Tibial nerve (tissue), 4 donors: ENCODE results near the gene MRPL39. TPM values are rescaled to one million over a fixed set of nuclear protein-coding genes. Genes with fewer than 3 reads are reported as not detected.
A peak's percentile ranks its signal among the peaks of the same experiment; 100 is the strongest.

Experiments
- DNase-seq, 2 donors: peaks; one replicate each; pipeline ENCODE4 v3.0.0-alpha.2; 2019; ENCODE audit warnings: low spot score in 2 of 2
- H3K27ac ChIP-seq, 4 donors: fragments of 200-600 bp; sonication (generic) in 3 of 4; one replicate each; pipeline ENCODE4 v1.5.1; 2017 to 2019; ENCODE audit warnings: mild to moderate bottlenecking in 1 of 4
- H3K27me3 ChIP-seq, 2 donors: fragments of 200-600 bp; sonication (generic) in 1 of 2; one replicate each; pipeline versions ENCODE4 v1.5.1 to v1.6.0; 2017 to 2019
- H3K36me3 ChIP-seq, 3 donors: fragments of 200-600 bp; sonication (generic); one replicate each; pipeline ENCODE4 v1.5.1; 2018 to 2019
- H3K4me1 ChIP-seq, 4 donors: fragments of 200-600 bp; sonication (generic) in 3 of 4; one replicate each; pipeline ENCODE4 v1.5.1; 2017 to 2019
- H3K4me3 ChIP-seq, 4 donors: fragments of 200-600 bp; sonication (generic) in 3 of 4; one replicate each; pipeline ENCODE4 v1.5.1; 2017 to 2019; ENCODE audit warnings: mild to moderate bottlenecking in 1 of 4, moderate library complexity in 1 of 4
- H3K9me3 ChIP-seq, 4 donors: fragments of 200-600 bp; sonication (generic) in 3 of 4; one replicate each; pipeline ENCODE4 v1.5.1; 2017 to 2019
- EP300 ChIP-seq, 2 donors: sonication (generic); formaldehyde crosslinking; IDR thresholded peaks; one replicate each; pipeline ENCODE4 v1.6.1; 2017; ENCODE audit warnings: antibody characterized with exemption in 2 of 2, mild to moderate bottlenecking in 1 of 2
- POLR2A ChIP-seq, 2 donors: fragments of 450-650 bp; IDR thresholded peaks; one replicate each; pipeline ENCODE4 v1.6.1; 2017; ENCODE audit warnings: antibody characterized with exemption in 2 of 2, mild to moderate bottlenecking in 2 of 2, moderate library complexity in 2 of 2
- WGBS, 2 donors: methylation state at CpG; one replicate each; pipeline ENCODE4 v1.1.5; 2018; 5-methylcytosine and 5-hydroxymethylcytosine counted together
- total RNA-seq, 4 donors: library from RNA; depleted of rRNA; stranded (reverse); fragments of >200 nt; gene quantifications; one replicate each; pipeline ENCODE4 v1.1.0, GENCODE V29; 2016
- TF ChIP-seq, protein P1 (sequence below), 5 experiments: fragments of 200-600 bp in 3 of 5; fragments of 450-650 bp in 2 of 5; sonication (generic) in 3 of 5; IDR thresholded peaks; one replicate each; pipeline ENCODE4 v1.5.1; 2016 to 2019; ENCODE audit warnings: antibody characterized with exemption in 5 of 5, mild to moderate bottlenecking in 3 of 5, moderate library complexity in 2 of 5

MRPL39 gene
- 10 to 100 TPM; 14.5 to 22.3 (median 18.4) TPM for total RNA-seq

DNA sequence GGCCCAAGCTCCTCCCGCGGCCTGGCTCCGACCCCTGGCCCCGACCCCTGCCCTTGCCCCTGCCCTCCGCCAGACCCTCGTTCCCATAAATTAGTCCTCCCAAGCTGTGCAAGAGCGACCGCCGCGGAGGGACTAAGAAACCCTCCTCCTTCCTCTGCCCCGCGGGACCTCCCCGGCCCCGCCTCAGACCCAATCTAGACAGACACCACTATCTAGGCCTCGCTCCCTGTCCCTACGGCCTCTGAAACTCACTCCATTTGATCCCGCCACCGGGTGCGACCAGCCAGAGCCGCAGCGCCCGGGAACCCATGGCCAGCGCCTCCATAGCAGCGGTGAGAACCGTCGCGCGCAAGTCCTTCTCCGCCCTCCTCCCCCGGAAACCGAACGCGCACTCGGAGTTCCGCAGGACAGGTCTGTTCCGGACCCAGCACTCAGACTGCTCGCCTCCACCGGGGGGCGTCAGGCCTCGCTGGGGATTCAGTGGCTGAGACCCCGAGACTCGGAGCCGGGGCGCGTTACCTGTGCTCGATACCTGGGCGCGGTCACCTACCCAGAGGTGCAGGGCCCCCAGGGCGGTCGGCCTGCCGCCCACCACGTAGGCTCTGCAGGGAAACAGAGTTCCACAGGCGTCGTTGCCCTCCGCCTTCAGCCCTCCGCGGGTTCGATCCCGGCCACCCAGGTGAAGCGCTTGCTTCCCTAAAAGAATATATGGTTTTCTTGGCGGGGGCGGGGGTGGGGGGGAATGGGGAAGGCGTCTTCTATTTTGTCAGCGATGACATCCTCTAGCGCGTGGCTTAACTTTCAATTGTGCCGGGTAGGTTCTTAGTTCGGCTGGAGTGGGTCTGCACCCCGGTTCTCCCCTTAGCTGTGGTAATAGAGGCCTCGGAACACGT is at the start of gene MRPL39:
TSS of gene MRPL39 (minus strand) at position 331 of the 893 bp plus-strand sequence. CDS start at position 325, 6 bp downstream.
- Histone ChIP-seq H3K27me3 (no peaks in the 10 kb centered on the region), H3K4me1 (peaks cover 0 to 42% (median 8%) of the 10 kb centered on the region in 4 donors), H3K36me3 (peaks cover 0 to 30% (median 2%) of the 10 kb centered on the region in 3 donors), H3K4me3 (peak within 1 kb of the TSS; percentile 80 to 93 (median 83)), H3K27ac (peak within 1 kb of the TSS; percentile 65 to 91 (median 88)), H3K9me3 (no peaks in the 10 kb centered on the region)
- 1% methylated on average over 36 to 66 of the region's 71 CpGs for WGBS, 2 donors
- DNase-seq, result peak; percentile 58 to 76
- TF ChIP-seq EP300 (IDR thresholded peaks at IDR 0.05), result peak in 1 of 2 donors; percentile 81
- TF ChIP-seq, protein P1, sequence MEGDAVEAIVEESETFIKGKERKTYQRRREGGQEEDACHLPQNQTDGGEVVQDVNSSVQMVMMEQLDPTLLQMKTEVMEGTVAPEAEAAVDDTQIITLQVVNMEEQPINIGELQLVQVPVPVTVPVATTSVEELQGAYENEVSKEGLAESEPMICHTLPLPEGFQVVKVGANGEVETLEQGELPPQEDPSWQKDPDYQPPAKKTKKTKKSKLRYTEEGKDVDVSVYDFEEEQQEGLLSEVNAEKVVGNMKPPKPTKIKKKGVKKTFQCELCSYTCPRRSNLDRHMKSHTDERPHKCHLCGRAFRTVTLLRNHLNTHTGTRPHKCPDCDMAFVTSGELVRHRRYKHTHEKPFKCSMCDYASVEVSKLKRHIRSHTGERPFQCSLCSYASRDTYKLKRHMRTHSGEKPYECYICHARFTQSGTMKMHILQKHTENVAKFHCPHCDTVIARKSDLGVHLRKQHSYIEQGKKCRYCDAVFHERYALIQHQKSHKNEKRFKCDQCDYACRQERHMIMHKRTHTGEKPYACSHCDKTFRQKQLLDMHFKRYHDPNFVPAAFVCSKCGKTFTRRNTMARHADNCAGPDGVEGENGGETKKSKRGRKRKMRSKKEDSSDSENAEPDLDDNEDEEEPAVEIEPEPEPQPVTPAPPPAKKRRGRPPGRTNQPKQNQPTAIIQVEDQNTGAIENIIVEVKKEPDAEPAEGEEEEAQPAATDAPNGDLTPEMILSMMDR (IDR thresholded peaks at IDR 0.05), result peak; percentile 32 to 75 (median 48)
- no peak for TF ChIP-seq POLR2A (IDR thresholded peaks at IDR 0.05)

DNA sequence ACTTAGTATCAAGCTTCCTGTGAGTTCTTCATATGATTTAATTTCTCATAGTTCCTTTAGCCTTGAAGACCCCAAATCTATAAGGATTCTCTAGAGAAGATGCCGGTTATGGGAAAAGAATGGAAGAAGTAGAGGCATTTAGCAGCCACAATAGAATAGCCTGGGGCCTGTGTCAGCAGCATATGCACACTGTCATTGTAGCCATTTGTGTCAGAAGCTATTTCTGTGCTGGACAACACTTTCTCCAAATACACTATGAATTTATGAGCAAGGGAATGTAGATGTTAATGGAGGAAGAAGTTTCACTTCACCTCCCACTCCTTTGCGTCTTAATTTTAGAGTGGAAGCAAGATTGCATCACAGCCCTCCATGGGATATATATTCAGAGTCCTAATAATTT is 49.1 kb upstream of the MRPL39 start:
- 65 to 80% methylated on average over 2 of the region's 2 CpGs for WGBS, 2 donors

DNA sequence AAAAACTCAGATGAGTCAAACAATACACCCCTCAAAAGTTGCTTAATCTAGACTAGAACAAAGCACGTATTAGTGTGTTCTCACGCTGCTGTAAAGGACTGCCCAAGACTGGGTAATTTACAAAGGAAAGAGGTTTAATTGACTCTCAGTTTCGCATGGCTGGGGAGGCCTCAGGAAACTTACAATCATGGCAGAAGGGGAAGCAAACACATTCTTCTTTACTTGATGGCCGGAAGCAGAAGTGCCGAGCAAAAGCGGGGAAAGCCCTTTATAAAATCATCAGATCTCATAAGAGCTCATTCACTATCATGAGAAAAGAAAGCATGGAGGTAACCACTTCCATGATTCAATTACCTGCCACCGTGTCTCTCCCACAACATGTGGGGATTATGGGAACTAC is 41.9 kb upstream of the MRPL39 start:
- H3K27ac ChIP-seq, result no peak overlapping the region
- H3K4me3 ChIP-seq, result no peak overlapping the region
- H3K4me1 ChIP-seq, result peaks cover 0 to 5% (median 0%) of the 10 kb centered on the region in 4 donors
- H3K27me3 ChIP-seq, result no peaks in the 10 kb centered on the region
- no peaks in the 10 kb centered on the region for H3K36me3 ChIP-seq
- DNase-seq, result no peak
- WGBS, 2 donors, result 81 to 82% methylated on average over 7 of the region's 7 CpGs
- no peak for TF ChIP-seq EP300 (IDR thresholded peaks at IDR 0.05)
- TF ChIP-seq, protein P1 (IDR thresholded peaks at IDR 0.05), result no peak
- no peak for TF ChIP-seq POLR2A (IDR thresholded peaks at IDR 0.05)
- H3K9me3 ChIP-seq, result no peaks in the 10 kb centered on the region

More for the DNA sequence above, 49.1 kb upstream of the MRPL39 start:
- no peak for DNase-seq
- no peaks in the 10 kb centered on the region for H3K4me1 ChIP-seq
- H3K9me3 ChIP-seq, result peaks cover 0 to 4% (median 0%) of the 10 kb centered on the region in 4 donors
- no peaks in the 10 kb centered on the region for H3K27me3 ChIP-seq
- no peak overlapping the region for H3K27ac ChIP-seq
- H3K4me3 ChIP-seq, result no peak overlapping the region
- TF ChIP-seq EP300 (IDR thresholded peaks at IDR 0.05) (no peak), POLR2A (IDR thresholded peaks at IDR 0.05) (no peak)
- TF ChIP-seq, protein P1 (IDR thresholded peaks at IDR 0.05), result no peak
- H3K36me3 ChIP-seq, result no peaks in the 10 kb centered on the region

- Histone ChIP-seq H3K9me3 (no peaks in the 10 kb centered on the region), H3K27me3 (no peaks in the 10 kb centered on the region), H3K36me3 (no peaks in the 10 kb centered on the region), H3K4me1 (peaks cover 0 to 5% (median 0%) of the 10 kb centered on the region in 4 donors), H3K27ac (no peak overlapping the region), H3K4me3 (no peak overlapping the region)
- DNase-seq, result no peak
- WGBS, 2 donors, result 51 to 58% methylated on average over 5 of the region's 5 CpGs
- TF ChIP-seq EP300 (IDR thresholded peaks at IDR 0.05) (no peak), POLR2A (IDR thresholded peaks at IDR 0.05) (no peak)
- TF ChIP-seq, protein P1 (IDR thresholded peaks at IDR 0.05), result no peak
Measured at GRCh38 chr21:25647647-25648046, 40.4 kb upstream of the MRPL39 start.

DNA sequence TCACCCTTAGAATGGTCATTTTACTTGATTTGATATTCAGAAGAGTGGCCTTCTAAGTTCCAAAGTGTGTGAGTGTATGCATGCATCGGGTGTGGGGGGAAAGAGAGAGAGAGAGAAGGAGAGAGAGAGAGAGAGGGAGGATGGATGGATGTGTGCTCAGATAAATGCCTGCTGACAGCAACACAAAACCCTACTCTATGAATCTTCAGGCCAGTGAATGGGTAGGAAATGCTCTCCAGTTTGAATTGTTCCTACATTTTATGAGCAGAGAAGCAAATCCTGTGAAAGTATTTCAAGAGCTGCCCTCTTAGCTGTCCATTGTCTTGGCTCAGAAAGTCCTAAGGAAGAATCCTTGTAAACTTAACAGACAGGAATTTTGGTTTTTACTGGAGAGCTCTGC is 39.2 kb upstream of the MRPL39 start:
- Histone ChIP-seq H3K4me1 (peaks cover 0 to 5% (median 0%) of the 10 kb centered on the region in 4 donors), H3K4me3 (no peak overlapping the region), H3K27me3 (no peaks in the 10 kb centered on the region), H3K36me3 (no peaks in the 10 kb centered on the region), H3K27ac (peak overlapping the region in 1 of 4 donors; percentile 38), H3K9me3 (no peaks in the 10 kb centered on the region)
- TF ChIP-seq POLR2A (IDR thresholded peaks at IDR 0.05), result no peak
- TF ChIP-seq EP300 (IDR thresholded peaks at IDR 0.05), result no peak
- TF ChIP-seq, protein P1 (IDR thresholded peaks at IDR 0.05), result no peak
- 35 to 41% methylated on average over 1 of the region's 1 CpG for WGBS, 2 donors
- no peak for DNase-seq
